K562 (cell line): ENCODE measurements around the gene OR2AP1. TPM values are rescaled to one million over a fixed set of nuclear protein-coding genes. Genes with fewer than 3 reads are reported as not detected.

Experiments used
- ATAC-seq: fragments of 200-7000 bp; cut with Tn5 transposase; 3 replicates; pipeline ENCODE4 v1.9.1; 2020; ENCODE audit warnings: moderate library complexity
- BruUV-seq: library from RNA; stranded (reverse); fragments of 400-500 nt; replicated peaks from 2 replicates; lab custom pipeline; 2021; lab: Mats Ljungman, UMichigan
- CTCF ChIA-PET: fragments of 300-600 bp; formaldehyde crosslinking; extraction: SDS; loops from one replicate; lab custom pipeline; 2021; ENCODE audit warnings: low intra/inter-chr PET ratio; lab: Yijun Ruan, JAX
- POLR2A ChIA-PET: fragments of 300-600, 350-650 bp; sonication (Branson Sonifier 250); formaldehyde crosslinking; extraction: SDS; loops from one replicate; lab custom pipeline; 2021; ENCODE audit warnings: antibody characterized with exemption, inconsistent platforms; lab: Yijun Ruan, JAX
- DNase-seq, 4 experiments: peaks; one replicate each; pipeline versions ENCODE4 v3.0.0 to v3.0.0-alpha.2; 2011 to 2018; ENCODE audit warnings: low spot score in 3 of 4, mixed read lengths in 3 of 4; ENCODE audit errors: extremely low read depth in 1 of 4
- FAIRE-seq: peaks from 2 replicates; lab custom pipeline; 2011; peaks lifted over from hg19 to GRCh38; lab: Jason Lieb, UNC
- H2AFZ ChIP-seq: 2 replicates; pipeline ENCODE4 v1.6.0; 2011; ENCODE audit warnings: low read depth, low read length, control low read depth, inconsistent platforms
- H3K27ac ChIP-seq: fragments of 200-600 bp; 3 replicates; pipeline ENCODE4 v1.8.0; 2011; ENCODE audit warnings: low read depth, mild to moderate bottlenecking, control low read depth, inconsistent platforms, low read length, moderate library complexity, mixed read lengths; ENCODE audit errors: extremely low read depth
- H3K27me3 ChIP-seq, 2 experiments: fragments of 300-600 bp in 1 of 2; 2 replicates in 1 of 2; 3 replicates in 1 of 2; pipeline versions ENCODE4 v1.6.0 to v1.8.0; 2011; ENCODE audit warnings: inconsistent platforms in 2 of 2, low read length in 2 of 2, mild to moderate bottlenecking in 1 of 2, mixed read lengths in 1 of 2, moderate library complexity in 1 of 2; ENCODE audit not compliant: control insufficient read depth in 2 of 2, insufficient read depth in 2 of 2
- H3K36me3 ChIP-seq: fragments of 300-600 bp; 3 replicates; pipeline ENCODE4 v1.8.0; 2011; ENCODE audit warnings: mild to moderate bottlenecking, low read length, inconsistent platforms; ENCODE audit not compliant: control insufficient read depth, insufficient read depth
- H3K4me1 ChIP-seq, 2 experiments: fragments of 200-600 bp in 1 of 2; replicated peaks in 1 of 2; 2 replicates in 1 of 2; 3 replicates in 1 of 2; pipeline versions ENCODE4 v1.5.1 to v1.8.0; 2011; ENCODE audit warnings: inconsistent platforms in 2 of 2, low read length in 2 of 2, mild to moderate bottlenecking in 1 of 2, mixed read lengths in 1 of 2, moderate library complexity in 1 of 2; ENCODE audit not compliant: control insufficient read depth in 2 of 2, insufficient read depth in 2 of 2
- H3K4me2 ChIP-seq: 2 replicates; pipeline ENCODE4 v1.6.1; 2011; ENCODE audit warnings: low read length, control low read depth, inconsistent platforms, mixed read lengths; ENCODE audit not compliant: insufficient read depth
- H3K4me3 ChIP-seq: fragments of 200-600 bp; sonication (generic), shearing (Covaris generic); 2 replicates; pipeline ENCODE4 v1.5.1; 2016; ENCODE audit warnings: control low read depth, inconsistent platforms
- H3K79me2 ChIP-seq: fragments of 200-600 bp; 3 replicates; pipeline ENCODE4 v1.8.0; 2011; ENCODE audit warnings: low read length, inconsistent platforms; ENCODE audit not compliant: control insufficient read depth, insufficient read depth
- H3K9ac ChIP-seq, 2 experiments: 2 replicates each; pipeline versions ENCODE4 v1.6.0 to v1.6.1; 2011; ENCODE audit warnings: low read depth in 2 of 2, low read length in 2 of 2, control low read depth in 1 of 2, inconsistent platforms in 1 of 2, mild to moderate bottlenecking in 1 of 2, mixed read lengths in 1 of 2; ENCODE audit not compliant: insufficient read depth in 1 of 2
- H3K9me1 ChIP-seq: one replicate; pipeline ENCODE4 v1.6.0; 2011; ENCODE audit warnings: inconsistent platforms, mild to moderate bottlenecking, low read length, moderate library complexity; ENCODE audit not compliant: control insufficient read depth, insufficient read depth
- H3K9me3 ChIP-seq: replicated peaks from 2 replicates; pipeline ENCODE4 v1.5.1; 2011; ENCODE audit warnings: low read depth, low read length, inconsistent platforms; ENCODE audit not compliant: control insufficient read depth, insufficient read depth
- H4K20me1 ChIP-seq: replicated peaks from 2 replicates; pipeline ENCODE4 v1.6.1; 2011; ENCODE audit warnings: low read length, inconsistent platforms, mixed read lengths; ENCODE audit not compliant: control insufficient read depth, insufficient read depth
- SPI1 ChIP-seq: IDR thresholded peaks from 2 replicates; pipeline ENCODE4 v1.6.1; 2011; ENCODE audit warnings: low read depth, low read length, control low read depth, borderline replicate concordance
- STAT5A ChIP-seq: IDR thresholded peaks from 2 replicates; pipeline ENCODE4 v1.6.1; 2012; ENCODE audit warnings: low read length, inconsistent platforms, borderline replicate concordance
- TRIM24 ChIP-seq, 2 experiments: fragments of 450-650 bp; IDR thresholded peaks; 2 replicates each; pipeline ENCODE4 v1.6.1; 2016
- WHSC1 ChIP-seq: IDR thresholded peaks from one replicate; pipeline ENCODE4 v1.6.1; 2012; ENCODE audit warnings: low read length, control low read depth, inconsistent platforms
- ZMIZ1 ChIP-seq, 2 experiments: fragments of 150-350 bp in 1 of 2; IDR thresholded peaks; 2 replicates each; pipeline ENCODE4 v1.6.1; 2012 to 2016; ENCODE audit warnings: low read depth in 2 of 2, low read length in 2 of 2, mild to moderate bottlenecking in 1 of 2, moderate library complexity in 1 of 2
- WGBS: fragments of 100-300 bp; shearing (Covaris generic); methylation state at CpG from one replicate; pipeline ENCODE4 v1.1.6; 2016; ENCODE audit warnings: low coverage, mixed read lengths; ENCODE audit not compliant: insufficient coverage; ENCODE audit errors: missing lambda C conversion rate; 5-methylcytosine and 5-hydroxymethylcytosine counted together
- in situ Hi-C: fragments of 300-500 bp; cut with MboI; formaldehyde crosslinking; loops from 4 replicates; pipeline ENCODE4 v1.15.0; 2018; ENCODE audit warnings: inconsistent platforms, mixed read lengths
- intact Hi-C: fragments of 100-400 bp; cut with micrococcal nuclease; formaldehyde crosslinking; loops from 2 replicates; pipeline ENCODE4 v1.14.2; 2022
- polyA plus RNA-seq, 8 experiments: library from polyadenylated mRNA; depleted of rRNA in 4 of 8; stranded (reverse) in 5 of 8; unstranded in 3 of 8; fragments of >200 nt; fragmentation: Nextera tagmentation in 2 of 8; fragmentation: Illumina TruSeq in 1 of 8; extraction: Ambion mirVana in 2 of 8; extraction: Trizol in 1 of 8; gene quantifications; 2 replicates each; pipeline versions ENCODE4 v1.2.1 to v1.2.3, GENCODE V29; 2011 to 2014; ENCODE audit warnings: inconsistent platforms in 1 of 8, missing spikeins in 1 of 8
- total RNA-seq, 7 experiments: library from RNA; depleted of rRNA in 6 of 7; stranded (reverse); fragments of >200 nt in 6 of 7; fragmentation: Illumina TruSeq in 2 of 7; extraction: Trizol in 2 of 7; gene quantifications; 2 replicates each; pipeline versions ENCODE4 v1.2.1 to v1.2.3, GENCODE V29; 2011 to 2021; ENCODE audit warnings: low replicate concordance in 1 of 7

Gene OR2AP1
- total and polyA plus RNA-seq, 9 of the 15 experiments (the other 6 are each of a cell fraction or from before 2014, with no cell fraction given): not detected

- Histone ChIP-seq H3K9ac (no peak overlapping the region), H2AFZ (no peak overlapping the region; the same call in 1 of the 2 replicates), H3K9me1 (no peaks in the 10 kb centered on the region), H3K4me2 (no peak overlapping the region), H3K79me2 (no peaks in the 10 kb centered on the region), H3K27me3 (no peaks in the 10 kb centered on the region), H3K36me3 (no peaks in the 10 kb centered on the region), H3K4me3 (no peak overlapping the region), H4K20me1 (no peaks in the 10 kb centered on the region), H3K27ac (no peak overlapping the region), H3K9me3 (no peaks in the 10 kb centered on the region), H3K4me1 (no peaks in the 10 kb centered on the region)
- TF ChIP-seq ZMIZ1 (IDR thresholded peaks at IDR 0.05; ENCODE audit: low read depth in 2 of 2, low read length in 2 of 2) (no peak), STAT5A (no peak), TRIM24 (IDR thresholded peaks at IDR 0.05) (no peak), WHSC1 (no peak), SPI1 (peak; percentile 38; the same call in 1 of the 2 replicates)
- no TSS peak for BruUV-seq
- FAIRE-seq (no peak), ATAC-seq (no peak), DNase-seq (no peak)
- in situ Hi-C loops: no loop called here
- 0% methylated on average over 8 of the region's 8 CpGs for WGBS
- ChIA-PET CTCF (no interaction called here), POLR2A (no interaction called here)
- intact Hi-C loops: no loop called here
These were observed 35.7 kb downstream of the OR2AP1 start for GRCh38 chr12:55607821-55608594.
